K562 (cell line): Measurements from ENCODE around the gene ROR2.

Experiments
- RBM22 ChIP-seq: fragments of 200-400 bp; formaldehyde crosslinking; IDR thresholded peaks from 2 replicates; pipeline ENCODE4 v1.6.1; 2018; ENCODE audit warnings: low read length, low read depth; ENCODE audit not compliant: poor library complexity, severe bottlenecking
- TARDBP ChIP-seq: fragments of 450-650 bp; IDR thresholded peaks from 2 replicates; pipeline ENCODE4 v1.6.1; 2016
- ZBTB40 ChIP-seq, 2 experiments: fragments of 450-650 bp in 1 of 2; sonication (generic) in 1 of 2; formaldehyde crosslinking in 1 of 2; IDR thresholded peaks; 2 replicates each; pipeline versions ENCODE4 v1.7.1 to v1.9.0; 2016 to 2022; ENCODE audit warnings: inconsistent platforms in 1 of 2, mild to moderate bottlenecking in 1 of 2, missing genetic modification reagents in 1 of 2

DNA sequence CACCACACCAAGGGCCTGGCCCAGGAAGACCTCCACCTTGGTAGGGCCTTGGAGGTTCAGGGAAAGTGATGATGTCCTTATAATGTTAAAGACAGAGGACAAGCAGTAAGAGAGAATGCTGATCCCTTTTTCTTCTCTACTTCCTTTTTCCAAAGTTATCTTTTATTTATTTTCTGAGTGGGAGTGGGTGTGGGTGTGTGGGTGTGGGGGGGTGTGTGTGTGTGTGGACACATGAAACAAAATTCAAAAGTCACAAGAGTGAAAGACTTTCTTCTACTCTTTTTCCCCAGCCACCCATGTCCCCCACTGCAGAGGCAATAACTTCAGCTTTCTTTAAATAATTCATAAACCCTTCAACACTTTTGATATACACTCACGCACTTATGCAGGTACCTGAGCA is 70.8 kb downstream of the ROR2 start:
- TF ChIP-seq ZBTB40 (IDR thresholded peaks at IDR 0.05) (no peak), ZBTB40 (CRISPR knock-in tag; IDR thresholded peaks at IDR 0.05) (no peak), TARDBP (no peak), RBM22 (no peak)
